ENCODE results near the gene USP6NL. TPM values are rescaled to one million over a fixed set of nuclear protein-coding genes. Genes with fewer than 3 reads are reported as not detected.

The USP6NL gene
- total RNA-seq, 2 donors from 2014 or later, result 13.9 to 28.4 TPM

DNA sequence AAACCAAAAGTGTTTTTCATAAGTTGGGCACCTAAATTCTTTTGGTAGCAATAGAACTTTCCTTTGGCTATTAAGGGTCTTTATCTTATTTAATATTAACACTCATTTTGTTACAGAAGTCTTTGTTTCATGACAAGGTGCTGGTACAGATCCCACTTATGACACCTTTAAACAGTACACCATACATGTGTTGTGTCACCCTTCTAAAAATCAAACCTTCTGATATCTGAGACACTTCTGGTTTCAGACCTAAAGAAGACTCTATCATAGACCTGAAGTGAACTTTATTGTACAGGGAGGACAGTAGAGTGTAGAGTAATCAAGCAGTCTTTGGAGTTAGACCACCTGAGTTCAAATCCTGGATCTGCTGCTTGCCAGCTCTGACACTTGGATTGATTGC lies 5.8 kb upstream of the USP6NL start:
- no peaks in the 10 kb centered on the region for H3K36me3 ChIP-seq
- intact Hi-C loops (cut with DNase I), result no loop called here
- no peak overlapping the region for H3K4me3 ChIP-seq
- H3K27me3 ChIP-seq (replicated peaks; ENCODE audit: insufficient read depth), result no peaks in the 10 kb centered on the region
- no peaks in the 10 kb centered on the region for H3K4me1 ChIP-seq (replicated peaks)
- no peaks in the 10 kb centered on the region for H3K9me3 ChIP-seq
- DNase-seq (ENCODE audit: low spot score), result no peak
- TF ChIP-seq POLR2AphosphoS5 (IDR thresholded peaks at IDR 0.05), result no peak
- TF ChIP-seq POLR2A (IDR thresholded peaks at IDR 0.05), result no peak
- TF ChIP-seq, protein P1, sequence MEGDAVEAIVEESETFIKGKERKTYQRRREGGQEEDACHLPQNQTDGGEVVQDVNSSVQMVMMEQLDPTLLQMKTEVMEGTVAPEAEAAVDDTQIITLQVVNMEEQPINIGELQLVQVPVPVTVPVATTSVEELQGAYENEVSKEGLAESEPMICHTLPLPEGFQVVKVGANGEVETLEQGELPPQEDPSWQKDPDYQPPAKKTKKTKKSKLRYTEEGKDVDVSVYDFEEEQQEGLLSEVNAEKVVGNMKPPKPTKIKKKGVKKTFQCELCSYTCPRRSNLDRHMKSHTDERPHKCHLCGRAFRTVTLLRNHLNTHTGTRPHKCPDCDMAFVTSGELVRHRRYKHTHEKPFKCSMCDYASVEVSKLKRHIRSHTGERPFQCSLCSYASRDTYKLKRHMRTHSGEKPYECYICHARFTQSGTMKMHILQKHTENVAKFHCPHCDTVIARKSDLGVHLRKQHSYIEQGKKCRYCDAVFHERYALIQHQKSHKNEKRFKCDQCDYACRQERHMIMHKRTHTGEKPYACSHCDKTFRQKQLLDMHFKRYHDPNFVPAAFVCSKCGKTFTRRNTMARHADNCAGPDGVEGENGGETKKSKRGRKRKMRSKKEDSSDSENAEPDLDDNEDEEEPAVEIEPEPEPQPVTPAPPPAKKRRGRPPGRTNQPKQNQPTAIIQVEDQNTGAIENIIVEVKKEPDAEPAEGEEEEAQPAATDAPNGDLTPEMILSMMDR (IDR thresholded peaks at IDR 0.05), result no peak
- no peak overlapping the region for H3K27ac ChIP-seq

DNA sequence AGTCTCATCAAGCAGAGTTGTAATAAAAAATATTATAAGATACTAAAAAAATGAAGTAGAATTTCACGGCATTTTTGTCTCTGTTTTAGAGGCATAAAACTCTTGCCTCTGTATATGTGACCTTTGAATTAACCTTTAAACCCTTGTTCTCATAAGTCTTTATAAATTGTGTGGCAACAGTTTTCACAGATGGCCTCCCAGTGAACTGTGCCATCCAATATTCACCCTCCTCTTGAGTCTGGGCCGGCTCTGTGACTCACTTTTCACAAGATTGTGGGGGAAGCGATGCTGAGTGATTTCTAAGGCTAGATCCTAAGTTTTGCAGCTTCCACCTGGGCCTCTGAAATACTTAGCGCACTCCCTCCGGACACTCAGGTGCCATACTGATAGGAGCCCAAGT lies 4.6 kb upstream of the USP6NL start:
- intact Hi-C loops (cut with DNase I), result no loop called here
- no peak overlapping the region for H3K27ac ChIP-seq
- WGBS, result 87% methylated on average over 5 of the region's 5 CpGs
- H3K4me1 ChIP-seq (replicated peaks), result no peaks in the 10 kb centered on the region
- no peaks in the 10 kb centered on the region for H3K36me3 ChIP-seq
- H3K9me3 ChIP-seq, result no peaks in the 10 kb centered on the region
- no peaks in the 10 kb centered on the region for H3K27me3 ChIP-seq (replicated peaks; ENCODE audit: insufficient read depth)
- H3K4me3 ChIP-seq, result no peak overlapping the region
- DNase-seq (ENCODE audit: low spot score), result no peak
- no peak for TF ChIP-seq POLR2AphosphoS5 (IDR thresholded peaks at IDR 0.05)
- no peak for TF ChIP-seq POLR2A (IDR thresholded peaks at IDR 0.05)
- TF ChIP-seq, protein P1 (IDR thresholded peaks at IDR 0.05), result no peak

DNA sequence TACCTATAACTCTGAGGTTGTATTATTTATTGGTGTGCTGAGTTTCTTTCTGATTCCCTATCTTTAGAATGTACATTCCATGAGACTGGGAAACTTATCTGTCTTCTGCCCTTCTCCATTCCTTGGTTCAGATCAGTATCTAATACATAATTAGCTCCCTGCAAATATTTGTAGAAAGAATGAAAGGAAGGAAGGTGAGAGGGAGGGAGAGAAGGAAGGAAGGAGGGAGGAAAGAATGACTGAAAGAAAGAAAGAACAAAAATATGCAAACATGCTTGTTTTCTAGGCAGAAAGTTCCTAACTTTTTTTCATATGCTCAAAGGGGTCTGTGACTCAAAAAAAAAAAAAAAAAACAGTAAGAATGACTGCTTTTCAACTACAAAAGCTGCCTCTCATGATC lies 3.9 kb upstream of the USP6NL start:
- Histone ChIP-seq H3K4me3 (no peak overlapping the region), H3K27me3 (replicated peaks; ENCODE audit: insufficient read depth) (no peaks in the 10 kb centered on the region), H3K36me3 (no peaks in the 10 kb centered on the region), H3K27ac (no peak overlapping the region), H3K9me3 (no peaks in the 10 kb centered on the region), H3K4me1 (replicated peaks) (no peaks in the 10 kb centered on the region)
- intact Hi-C loops (cut with DNase I), result no loop called here
- no peak for DNase-seq (ENCODE audit: low spot score)
- TF ChIP-seq, protein P1 (IDR thresholded peaks at IDR 0.05), result no peak
- no peak for TF ChIP-seq POLR2A (IDR thresholded peaks at IDR 0.05)
- TF ChIP-seq POLR2AphosphoS5 (IDR thresholded peaks at IDR 0.05), result no peak

DNA sequence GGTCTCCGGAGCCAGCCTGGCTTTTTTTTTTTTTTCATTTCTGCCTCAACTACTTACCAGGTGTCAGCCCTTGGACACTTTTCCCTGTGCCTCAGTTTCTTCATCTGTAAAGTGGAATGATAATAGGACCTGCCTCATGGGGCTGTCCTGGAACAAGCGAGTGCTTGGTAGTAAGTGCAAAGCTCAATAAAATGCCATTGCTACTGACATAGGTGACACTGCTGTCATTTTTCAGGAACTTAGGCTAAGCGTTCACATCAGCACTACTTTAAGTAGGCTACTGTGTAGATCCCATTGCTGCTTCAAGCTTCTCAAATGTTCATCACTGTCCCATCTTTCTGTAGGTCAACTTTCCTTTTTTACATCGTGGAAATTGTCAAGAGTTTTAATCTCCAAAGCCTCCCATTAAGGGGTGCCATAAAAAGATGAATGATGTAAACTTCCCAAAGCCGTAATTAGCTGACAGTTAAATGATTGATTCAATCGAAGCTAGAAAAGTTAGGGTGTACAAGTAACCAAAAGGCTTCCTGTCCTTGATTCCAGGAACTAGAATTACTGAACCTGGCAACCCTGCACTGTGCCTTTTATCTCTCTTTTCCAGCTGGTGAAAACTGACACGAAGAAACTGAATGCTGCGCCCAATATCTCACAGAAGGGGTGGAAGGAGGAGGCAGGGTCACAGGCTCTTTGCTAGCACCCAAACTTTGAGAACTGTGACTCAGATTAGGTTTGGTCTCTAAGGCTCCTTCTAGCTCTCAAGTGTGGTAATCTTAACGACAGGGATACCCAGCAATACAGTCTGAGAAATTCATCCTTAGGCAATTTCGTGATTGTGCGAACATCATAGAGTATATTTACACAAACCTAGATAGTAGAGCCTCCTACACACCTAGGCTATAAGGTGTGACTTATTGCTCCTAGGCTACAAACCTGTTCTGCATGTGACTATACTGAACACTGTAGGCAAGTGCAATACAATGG lies 861 bp upstream of the USP6NL start:
- intact Hi-C loops (cut with DNase I), result loop anchor here (5.0 kb wide), 1 partner anchor 75 kb away; no protein-coding TSS in a partner anchor
- WGBS, result 13% methylated on average over 11 of the region's 11 CpGs
- H3K4me1 ChIP-seq (replicated peaks), result no peaks in the 10 kb centered on the region
- no peaks in the 10 kb centered on the region for H3K9me3 ChIP-seq
- peak overlapping the region; percentile 94 to 95 for H3K4me3 ChIP-seq
- DNase-seq (ENCODE audit: low spot score), result no peak
- H3K27me3 ChIP-seq (replicated peaks; ENCODE audit: insufficient read depth), result no peaks in the 10 kb centered on the region
- H3K27ac ChIP-seq, result peak overlapping the region; percentile 77 to 90
- TF ChIP-seq POLR2AphosphoS5 (IDR thresholded peaks at IDR 0.05) (no peak), POLR2A (IDR thresholded peaks at IDR 0.05) (no peak)
- TF ChIP-seq, protein P1 (IDR thresholded peaks at IDR 0.05), result no peak
- H3K36me3 ChIP-seq, result no peaks in the 10 kb centered on the region
